Loucy (cell line): Measurements from ENCODE around the gene RBM33.

Experiments used
- H2AFZ ChIP-seq: fragments of 200-600 bp; sonication (generic); 2 replicates; pipeline ENCODE4 v1.6.0; 2016; ENCODE audit warnings: antibody characterized with exemption, mild to moderate bottlenecking, low read length, moderate library complexity
- H3F3A ChIP-seq: fragments of 200-600 bp; 2 replicates; pipeline ENCODE4 v1.6.0; 2016; ENCODE audit warnings: antibody characterized with exemption, low read depth, mild to moderate bottlenecking
- H3K27me3 ChIP-seq: fragments of 200-600 bp; sonication (generic); 2 replicates; pipeline ENCODE4 v1.6.1; 2014; ENCODE audit warnings: low read length, mild to moderate bottlenecking; ENCODE audit not compliant: insufficient read depth, poor library complexity, severe bottlenecking
- H3K36me3 ChIP-seq: fragments of 200-600 bp; sonication (generic); 2 replicates; pipeline ENCODE4 v1.6.1; 2016; ENCODE audit warnings: low read length; ENCODE audit not compliant: insufficient read depth
- H3K4me1 ChIP-seq: fragments of 200-600 bp; sonication (generic); 2 replicates; pipeline ENCODE4 v1.5.1; 2014; ENCODE audit warnings: low read length, mild to moderate bottlenecking; ENCODE audit not compliant: insufficient read depth, poor library complexity, severe bottlenecking
- H3K4me2 ChIP-seq: fragments of 200-600 bp; sonication (generic); 2 replicates; pipeline ENCODE4 v1.6.0; 2014; ENCODE audit warnings: antibody characterized with exemption, low read length, low read depth, mild to moderate bottlenecking; ENCODE audit not compliant: poor library complexity, severe bottlenecking
- H3K4me3 ChIP-seq: fragments of 200-600 bp; sonication (generic); 2 replicates; pipeline ENCODE4 v1.5.1; 2014; ENCODE audit warnings: low read length, mild to moderate bottlenecking, mixed read lengths; ENCODE audit not compliant: poor library complexity, severe bottlenecking
- H3K79me2 ChIP-seq: fragments of 200-600 bp; sonication (generic); 2 replicates; pipeline ENCODE4 v1.6.1; 2014; ENCODE audit warnings: low read length; ENCODE audit not compliant: insufficient read depth
- H3K9ac ChIP-seq: fragments of 200-600 bp; sonication (generic); 2 replicates; pipeline ENCODE4 v1.6.0; 2014; ENCODE audit warnings: mild to moderate bottlenecking, low read depth, low read length, moderate library complexity; ENCODE audit not compliant: poor library complexity, severe bottlenecking
- H3K9me2 ChIP-seq: fragments of 200-600 bp; sonication (generic); replicated peaks from 2 replicates; pipeline ENCODE4 v1.6.1; 2016; ENCODE audit warnings: low read depth, low read length, mixed read lengths
- H3K9me3 ChIP-seq: fragments of 200-600 bp; sonication (generic); 2 replicates; pipeline ENCODE4 v1.6.1; 2014; ENCODE audit warnings: mild to moderate bottlenecking, antibody characterized with exemption, low read length, low read depth; ENCODE audit not compliant: insufficient read depth
- H4K20me1 ChIP-seq: fragments of 200-600 bp; sonication (generic); 2 replicates; pipeline ENCODE4 v1.6.0; 2014; ENCODE audit warnings: antibody characterized with exemption, low read length, mild to moderate bottlenecking; ENCODE audit not compliant: insufficient read depth, poor library complexity, severe bottlenecking
- CTCF ChIP-seq: fragments of 200-600 bp; sonication (generic); conservative IDR thresholded peaks from 2 replicates; pipeline ENCODE4 v1.5.1; 2014; ENCODE audit warnings: mild to moderate bottlenecking, antibody characterized with exemption, low read length
- EZH2phosphoT487 ChIP-seq: fragments of 200-600 bp; IDR thresholded peaks from 2 replicates; pipeline ENCODE4 v1.6.1; 2018; ENCODE audit warnings: antibody characterized with exemption, mild to moderate bottlenecking, moderate library complexity, borderline replicate concordance

RBM33 gene

GRCh38 chr7:155646669-155647068, 2.2 kb downstream of the RBM33 start:
- Histone ChIP-seq H3K4me2 (peak overlapping the region; percentile 88), H2AFZ (no peak overlapping the region), H3K9me2 (no peaks in the 10 kb centered on the region), H3K4me3 (peak overlapping the region; percentile 98), H3K9ac (peak overlapping the region; percentile 96), H3K9me3 (peaks cover 18% of the 10 kb centered on the region; the same call in 1 of the 2 replicates), H3K36me3 (no peaks in the 10 kb centered on the region), H4K20me1 (peaks cover 69% of the 10 kb centered on the region), H3K27me3 (peaks cover 3% of the 10 kb centered on the region), H3F3A (no peaks in the 10 kb centered on the region), H3K4me1 (peaks cover 47% of the 10 kb centered on the region), H3K79me2 (peaks cover 89% of the 10 kb centered on the region)
- TF ChIP-seq CTCF = no peak
- no peak for TF ChIP-seq EZH2phosphoT487

GRCh38 chr7:155647302-155647701, 2.8 kb downstream of the RBM33 start:
- Histone ChIP-seq H3K79me2 (peaks cover 95% of the 10 kb centered on the region), H3K27me3 (peaks cover 3% of the 10 kb centered on the region), H3K9me3 (peaks cover 18% of the 10 kb centered on the region; the same call in 1 of the 2 replicates), H3K4me3 (peak overlapping the region; percentile 98), H3K9ac (no peak overlapping the region), H3K4me1 (peaks cover 53% of the 10 kb centered on the region), H3K36me3 (no peaks in the 10 kb centered on the region), H3F3A (no peaks in the 10 kb centered on the region), H3K9me2 (no peaks in the 10 kb centered on the region), H2AFZ (no peak overlapping the region), H4K20me1 (peaks cover 75% of the 10 kb centered on the region), H3K4me2 (peak overlapping the region; percentile 88)
- TF ChIP-seq CTCF (no peak), EZH2phosphoT487 (no peak)

- peaks cover 55% of the 10 kb centered on the region for H3K4me1 ChIP-seq
- H3K27me3 ChIP-seq = peaks cover 3% of the 10 kb centered on the region
- no peak for TF ChIP-seq EZH2phosphoT487
- no peak for TF ChIP-seq CTCF
- H3K36me3 ChIP-seq = no peaks in the 10 kb centered on the region
- H3F3A ChIP-seq = no peaks in the 10 kb centered on the region
- H3K9ac ChIP-seq = no peak overlapping the region
- H3K4me3 ChIP-seq = peak overlapping the region; percentile 98
- H3K9me3 ChIP-seq = peaks cover 18% of the 10 kb centered on the region; the same call in 1 of the 2 replicates
- H3K4me2 ChIP-seq = peak overlapping the region; percentile 88
- H2AFZ ChIP-seq = no peak overlapping the region
- H3K9me2 ChIP-seq = no peaks in the 10 kb centered on the region
- H3K79me2 ChIP-seq = peaks cover 98% of the 10 kb centered on the region
- peaks cover 80% of the 10 kb centered on the region for H4K20me1 ChIP-seq
Observed at GRCh38 chr7:155647734-155648133, 3.3 kb downstream of the RBM33 start.
